Right lobe of liver (tissue), 4 donors: Measurements from ENCODE around the gene ISYNA1.

Source experiments
- CTCF ChIP-seq, 4 donors: fragments of 200-600 bp in 3 of 4; fragments of 450-650 bp in 1 of 4; IDR thresholded peaks; one replicate each; pipeline versions ENCODE4 v1.5.1 to v1.8.0; 2016 to 2022; ENCODE audit warnings: antibody characterized with exemption in 4 of 4, mild to moderate bottlenecking in 2 of 4
- POLR2A ChIP-seq: fragments of 450-650 bp; IDR thresholded peaks from one replicate; pipeline ENCODE4 v1.6.1; 2017; ENCODE audit warnings: antibody characterized with exemption, mild to moderate bottlenecking
- donor health status: DM: no; HTN: no; CAD: no.
- donor health status: DM: no; HTN: no; CAD: no.
- donor health status: DM: no; HTN: yes; CAD: no.

GRCh38 chr19:18427743-18428113, 10.2 kb downstream of the ISYNA1 start:
- TF ChIP-seq CTCF (IDR thresholded peaks at IDR 0.05) (no peak), POLR2A (no peak)
